ENCODE measurements around the gene SAMD4B.
A peak's percentile ranks its signal among the peaks of the same experiment; 100 is the strongest.
"Not testable (repeated sequence)": the region's sequence is repeated elsewhere in the genome, so short reads cannot be mapped to it uniquely, and the experiment has no call there.

SAMD4B gene

DNA sequence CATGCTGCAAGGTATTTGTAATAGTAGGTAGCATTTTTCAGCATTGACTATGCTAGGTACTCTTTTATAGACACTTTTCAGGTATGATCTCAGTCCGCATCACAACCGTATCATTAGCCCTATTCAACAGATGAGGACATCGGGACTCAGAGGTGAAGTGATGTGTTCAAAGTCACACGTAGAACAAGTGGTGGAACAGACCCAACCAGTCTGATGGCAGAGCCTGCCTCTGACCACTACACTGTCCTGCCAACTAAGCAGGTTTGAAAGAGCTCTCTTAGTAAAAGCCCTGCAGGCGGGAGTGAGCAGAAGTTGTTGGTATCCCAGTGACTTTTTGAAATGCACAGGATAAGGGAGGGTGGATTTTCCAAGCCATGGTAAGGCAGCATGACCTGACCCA is 28.5 kb downstream of the SAMD4B start:
- no peak for DNase-seq

DNA sequence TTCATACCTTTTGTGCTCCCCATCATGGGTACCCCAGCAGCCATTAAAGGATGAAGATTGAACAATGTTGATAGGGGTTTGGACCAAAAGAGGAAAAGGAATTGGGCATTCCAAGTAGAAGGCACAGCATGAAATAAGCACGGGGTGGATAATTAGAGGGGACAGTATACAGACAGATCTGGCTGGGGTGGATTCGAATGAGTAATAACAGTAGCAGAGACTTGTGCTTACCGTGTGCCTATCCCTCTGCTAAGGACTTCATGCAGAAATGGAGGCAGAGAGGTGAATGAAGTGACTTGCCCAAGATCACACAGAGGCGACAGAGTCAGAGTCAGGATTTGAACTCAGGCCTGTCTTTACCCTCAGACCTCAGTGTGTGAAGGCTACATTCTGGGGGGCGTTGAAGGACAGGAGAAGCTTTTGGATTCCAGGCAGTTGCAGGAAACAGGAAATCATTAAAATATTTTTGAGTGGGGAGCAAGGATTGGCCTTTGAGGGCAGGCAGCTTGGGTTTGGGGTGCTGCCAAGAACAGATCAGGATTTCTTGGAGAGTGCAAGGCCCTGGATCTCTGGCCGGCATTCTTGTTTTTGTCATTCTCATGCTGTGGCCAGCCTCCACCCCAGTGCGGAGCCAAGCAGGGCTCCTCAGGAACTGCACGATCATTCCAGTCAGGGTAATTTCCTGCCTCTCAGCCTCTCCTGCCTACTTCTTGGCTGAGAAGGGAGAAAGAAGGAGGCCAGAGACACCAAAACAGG is 30.0 kb downstream of the SAMD4B start:
- no peak for DNase-seq

DNA sequence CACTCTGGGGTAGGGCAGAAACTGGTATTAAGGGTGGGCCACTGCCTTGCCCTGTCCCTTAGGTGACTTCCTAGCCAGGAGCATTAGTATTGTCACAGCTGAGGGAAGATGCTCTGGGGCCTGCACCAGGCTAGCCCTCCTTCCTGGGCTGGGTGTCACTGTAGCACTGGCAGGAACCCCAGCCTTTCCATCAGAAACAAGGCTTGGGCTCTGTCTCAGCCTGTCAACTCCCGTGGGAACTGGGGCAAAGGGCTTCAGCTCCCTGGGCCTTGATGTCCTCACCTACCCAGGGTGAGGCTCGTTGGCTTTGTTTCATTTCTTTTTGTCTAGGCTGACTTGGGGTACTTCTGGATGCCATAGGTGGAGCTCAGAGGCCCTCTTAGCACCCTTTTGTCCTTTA is 30.7 kb downstream of the SAMD4B start:
- no peak for DNase-seq

DNA sequence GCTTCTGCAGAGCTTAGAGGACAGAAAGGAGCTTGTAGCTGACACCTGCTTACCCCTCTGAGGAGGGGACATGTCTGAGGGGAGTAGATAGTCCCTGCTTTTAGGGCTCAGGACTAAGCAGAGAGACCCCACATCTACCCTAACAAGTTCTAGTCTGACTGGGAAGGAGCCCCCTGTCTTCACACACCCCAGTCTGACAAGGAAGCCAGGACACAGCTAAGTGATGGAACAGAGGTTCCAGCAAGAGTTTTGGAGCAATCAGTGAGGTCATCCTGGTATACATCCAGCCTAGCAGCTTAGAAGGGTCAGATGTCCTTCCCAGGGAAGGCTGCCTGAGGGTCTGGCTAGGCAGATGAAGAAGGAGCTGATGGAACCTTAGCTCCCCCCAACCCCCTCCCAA is 33.7 kb downstream of the SAMD4B start:
- DNase-seq = no peak

DNA sequence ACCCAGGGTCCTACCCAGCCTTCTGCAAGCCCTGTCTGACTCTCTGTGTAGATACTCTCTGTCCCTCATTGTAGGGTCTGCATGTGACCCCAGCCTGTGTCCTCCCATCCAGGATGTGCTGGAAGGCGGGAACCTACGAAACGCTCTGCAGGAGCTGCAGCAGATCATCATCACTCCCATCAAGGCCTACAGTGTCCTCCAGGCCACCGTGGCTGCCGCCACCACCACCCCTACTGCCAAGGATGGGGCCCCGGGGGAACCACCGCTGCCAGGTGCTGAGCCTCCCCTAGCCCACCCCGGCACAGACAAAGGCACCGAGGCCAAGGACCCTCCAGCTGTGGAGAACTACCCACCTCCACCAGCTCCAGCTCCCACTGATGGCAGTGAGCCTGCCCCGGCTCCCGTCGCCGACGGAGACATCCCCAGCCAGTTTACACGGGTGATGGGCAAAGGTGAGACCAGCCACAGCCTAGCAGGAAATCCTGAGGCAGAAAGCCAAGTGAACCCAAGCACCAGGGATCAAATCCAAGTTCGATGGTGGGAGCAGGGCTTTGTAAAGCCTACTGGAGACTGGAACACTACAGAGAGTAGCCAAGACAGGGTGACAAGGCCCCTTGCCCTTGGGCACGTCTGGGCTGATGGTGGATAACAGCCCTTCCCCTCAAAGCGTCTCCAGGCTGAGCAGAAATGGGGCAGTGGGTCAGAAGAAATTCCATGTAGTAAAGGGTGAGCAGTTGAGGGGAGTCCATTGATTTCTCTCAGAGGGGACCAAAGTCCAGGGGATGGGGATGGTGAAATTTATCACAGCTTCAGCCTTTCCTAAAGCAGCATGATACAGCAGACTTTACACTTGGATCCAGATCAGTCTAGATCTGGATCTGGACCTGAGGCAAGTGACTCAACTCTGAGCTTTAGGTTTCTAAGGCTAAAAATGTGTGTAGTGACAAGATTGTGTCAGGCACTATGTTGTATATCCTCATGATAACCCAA is 35.4 kb downstream of the SAMD4B start:
- DNase-seq = no peak

DNA sequence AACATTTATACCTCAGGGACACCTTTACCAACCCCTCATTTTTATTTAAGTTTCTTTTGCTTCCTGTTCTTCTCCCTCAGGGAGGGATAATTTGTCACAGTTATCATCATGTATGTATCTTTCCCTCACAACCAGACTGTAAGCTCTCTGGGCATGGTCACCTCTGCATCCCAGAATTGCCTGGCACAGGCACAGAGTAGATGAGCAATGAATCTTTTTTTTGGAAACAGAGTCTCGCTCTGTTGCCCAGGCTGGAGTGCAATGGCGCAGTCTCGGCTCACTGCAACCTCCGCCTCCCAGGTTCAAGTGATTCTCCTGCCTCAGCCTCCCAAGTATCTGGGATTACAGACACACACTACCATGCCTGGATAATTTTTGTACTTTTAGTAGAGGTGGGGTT is 37.1 kb downstream of the SAMD4B start:
- not testable (repeated sequence) for DNase-seq

DNA sequence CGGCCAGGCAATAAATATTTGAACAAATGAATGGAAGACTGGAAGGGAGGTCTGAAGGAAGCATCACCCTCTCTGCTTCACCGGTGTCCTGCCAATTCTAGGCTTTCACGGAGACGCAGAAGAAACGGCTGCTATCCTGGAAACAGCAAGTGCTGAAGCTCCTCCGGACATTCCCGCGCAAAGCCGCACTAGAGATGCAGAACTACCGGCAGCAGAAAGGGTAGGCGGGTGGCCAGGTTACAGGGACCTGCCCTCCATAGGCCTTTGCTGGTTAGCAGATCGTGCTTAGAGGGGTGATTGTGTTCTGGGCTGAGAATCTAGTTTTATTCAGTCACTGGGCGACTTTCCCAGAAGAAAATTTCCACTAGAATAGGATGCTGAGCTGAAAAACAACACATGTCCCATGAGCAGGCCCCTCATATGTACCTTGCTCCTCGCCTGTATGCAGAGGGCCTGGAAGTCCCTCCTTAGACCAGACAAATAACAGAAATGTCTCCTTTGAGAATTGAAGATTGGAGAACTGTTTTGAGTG is 37.7 kb downstream of the SAMD4B start:
- DNase-seq = no peak

DNA sequence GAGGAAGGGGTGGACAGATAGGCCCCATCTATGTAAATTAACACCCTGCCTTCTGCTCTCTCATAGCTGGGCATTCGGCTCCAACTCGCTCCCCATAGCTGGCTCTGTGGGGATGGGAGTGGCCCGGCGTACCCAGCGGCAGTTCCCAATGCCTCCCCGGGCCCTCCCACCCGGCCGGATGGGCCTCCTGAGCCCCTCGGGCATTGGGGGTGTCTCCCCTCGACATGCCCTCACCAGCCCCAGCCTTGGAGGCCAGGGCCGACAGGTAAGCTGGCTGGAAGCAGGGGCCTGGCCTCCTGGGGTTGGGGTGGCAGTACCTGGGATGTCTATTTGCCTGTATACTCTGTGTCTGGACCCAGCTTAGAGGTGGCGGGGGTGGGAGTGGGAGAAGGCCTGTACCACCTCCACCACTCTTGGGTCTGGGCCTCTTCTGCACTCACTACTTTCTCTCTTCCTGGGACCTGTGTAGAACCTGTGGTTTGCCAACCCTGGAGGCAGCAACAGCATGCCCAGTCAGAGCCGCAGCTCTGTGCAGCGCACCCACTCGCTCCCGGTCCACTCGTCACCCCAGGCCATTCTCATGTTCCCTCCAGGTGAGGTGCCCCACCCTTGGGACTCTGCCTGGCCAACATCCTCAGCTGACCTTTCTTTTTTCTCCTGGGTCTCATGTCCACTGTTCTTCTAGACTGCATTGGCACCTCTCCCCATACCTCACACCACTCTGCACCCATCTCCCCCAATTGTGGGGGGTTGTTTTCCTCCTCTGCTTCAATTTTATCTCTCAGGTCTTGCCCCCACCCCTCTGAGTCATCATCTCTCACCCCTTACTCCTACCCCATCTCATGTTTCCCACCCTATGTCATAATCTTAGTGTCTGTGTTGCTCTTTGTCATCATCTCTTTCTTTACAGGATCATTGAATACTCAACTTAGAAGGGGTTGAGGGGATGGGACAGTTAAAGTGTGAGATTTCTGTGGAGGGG is 38.6 kb downstream of the SAMD4B start:
- DNase-seq = no peak

DNA sequence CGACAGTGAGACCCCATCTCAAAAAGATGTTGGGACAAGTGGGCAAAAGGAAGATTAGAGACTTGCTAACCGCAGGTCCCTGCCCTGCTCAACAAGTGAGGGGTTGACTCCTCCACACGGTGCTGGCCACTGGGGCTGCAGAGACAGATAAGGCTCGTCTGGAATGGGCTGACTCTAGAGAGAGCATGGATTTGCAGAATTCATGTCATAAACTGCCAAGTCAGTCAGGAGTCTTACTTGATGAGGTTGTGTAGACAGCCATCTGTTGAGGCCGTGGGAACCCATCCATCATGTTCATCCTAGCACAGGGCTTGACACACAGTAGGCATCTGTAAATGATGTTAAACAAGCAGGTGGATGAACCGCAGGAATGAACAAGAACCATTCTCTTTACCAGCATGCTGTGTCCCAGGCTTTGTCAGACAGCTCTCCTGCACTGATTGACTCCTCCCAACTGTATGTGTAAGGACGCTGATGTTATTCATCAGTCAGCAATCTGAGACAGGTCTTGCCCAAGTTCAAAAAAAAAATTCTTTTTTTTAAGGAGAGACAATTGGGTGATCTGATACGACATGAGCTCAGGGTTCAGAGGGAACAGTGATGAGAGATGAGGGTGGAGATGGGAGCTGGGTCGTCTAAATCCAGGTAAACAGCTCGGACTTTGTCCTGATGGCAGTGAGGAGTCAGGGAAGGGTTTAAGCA is 39.8 kb downstream of the SAMD4B start:
- no peak for DNase-seq

DNA sequence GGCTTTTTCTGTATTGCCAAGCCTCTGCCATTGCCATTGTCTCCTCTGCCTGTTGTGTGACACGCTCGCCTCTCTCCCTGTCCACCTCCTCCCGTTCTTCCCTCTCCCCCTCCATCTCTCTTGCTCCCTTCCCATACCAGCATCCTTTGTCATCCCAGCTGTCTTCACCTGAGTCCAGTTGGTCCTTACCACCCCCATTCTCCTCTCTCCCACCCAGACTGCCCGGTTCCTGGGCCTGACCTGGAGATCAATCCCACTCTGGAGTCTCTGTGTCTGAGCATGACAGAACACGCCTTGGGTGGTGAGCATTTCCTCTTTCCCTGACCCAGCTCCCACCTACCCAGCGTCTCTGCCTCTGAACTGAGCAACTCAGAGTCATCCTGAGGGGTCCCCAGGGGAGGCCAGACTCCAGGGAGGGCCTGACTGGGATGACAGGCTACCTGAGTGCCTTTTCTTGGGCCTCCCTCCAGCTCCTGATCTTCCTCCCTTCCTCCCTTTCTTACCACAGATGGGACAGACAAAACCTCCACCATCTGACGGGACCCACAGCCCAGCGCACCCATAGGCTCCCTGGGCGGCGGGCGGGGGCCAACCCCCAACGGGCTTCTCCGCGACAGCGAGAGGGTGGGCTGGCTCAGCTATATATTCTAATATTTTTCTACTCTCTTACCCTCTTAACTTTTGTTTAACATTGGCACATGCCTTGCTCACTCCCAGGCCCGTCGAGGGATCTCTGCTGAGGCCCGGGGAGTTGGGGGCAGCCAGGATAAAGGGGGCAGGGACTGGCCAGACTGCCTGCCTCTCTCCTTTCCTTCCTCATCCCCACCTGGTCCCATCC is 41.0 kb downstream of the SAMD4B start:
- no peak for DNase-seq

DNA sequence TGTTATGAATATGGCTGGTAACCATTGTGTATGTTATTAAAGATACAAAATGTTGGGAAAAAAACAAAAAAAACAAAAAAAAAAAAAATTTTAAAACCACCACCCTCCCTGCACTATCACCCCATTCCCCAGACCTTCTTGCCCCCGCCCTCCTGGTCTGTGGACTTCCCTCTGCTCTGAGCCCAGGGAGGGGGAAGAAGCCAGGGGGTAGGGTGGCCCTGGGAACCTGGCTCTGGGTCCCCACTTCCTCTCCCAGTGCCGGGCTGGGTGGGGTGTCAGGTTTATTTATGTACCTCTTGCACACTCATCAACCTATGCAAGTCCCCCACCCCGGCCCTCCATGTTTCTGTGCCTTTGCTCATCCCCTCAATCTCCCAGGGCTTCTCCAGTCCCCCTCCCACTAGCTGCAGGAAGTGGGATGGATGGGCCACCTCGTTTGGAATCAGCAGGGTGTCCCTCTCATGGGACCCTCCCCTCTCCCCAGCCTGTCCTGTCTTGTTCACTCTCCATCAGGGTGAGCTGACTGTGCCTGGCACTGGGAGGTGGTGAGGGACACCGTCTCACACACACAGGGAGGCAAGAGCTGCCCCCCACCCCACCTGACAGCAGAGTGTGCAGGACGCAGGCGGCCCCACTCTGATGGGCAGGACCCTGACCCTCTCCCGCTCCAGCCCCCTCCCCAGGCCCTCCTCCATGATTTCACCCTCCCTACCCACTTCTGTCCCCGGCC is 42.8 kb downstream of the SAMD4B start:
- DNase-seq = no peak

DNA sequence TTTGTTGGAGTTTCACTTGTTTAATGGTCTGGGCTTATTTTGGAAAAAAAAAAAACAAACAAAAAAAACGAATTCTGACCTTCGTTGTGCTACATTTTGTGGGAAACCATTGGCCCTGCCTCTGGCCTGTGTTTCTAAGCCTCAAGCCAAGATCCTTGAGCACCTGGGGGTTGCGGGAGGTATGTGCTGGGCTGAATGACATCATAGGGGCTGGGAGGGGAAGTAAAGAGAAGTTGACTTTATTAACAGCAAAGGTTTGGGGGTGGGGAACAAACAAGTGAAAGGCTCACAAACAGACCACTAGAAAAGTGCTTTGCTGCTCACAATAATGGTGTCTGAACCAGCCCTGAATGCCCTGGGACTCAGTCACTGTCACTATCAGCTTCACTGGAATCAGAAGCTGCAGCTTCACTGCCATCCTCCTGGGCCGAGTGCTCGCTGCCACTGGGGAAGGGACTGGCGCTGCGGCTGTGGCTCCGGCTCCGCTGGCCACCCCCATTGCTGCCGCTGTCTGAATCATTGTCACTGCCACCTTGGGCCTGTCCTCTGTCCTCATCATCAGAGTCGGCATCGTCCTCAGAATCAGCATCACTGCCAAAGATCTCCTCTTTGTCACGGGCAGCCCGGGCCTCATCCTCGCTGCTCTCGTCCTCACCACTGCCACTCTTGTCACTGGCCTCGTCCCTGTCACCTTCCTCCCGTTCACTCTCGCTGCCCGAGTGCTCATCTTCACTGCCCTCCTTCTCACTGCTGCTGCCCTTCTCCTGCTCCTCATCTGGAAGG is 43.6 kb downstream of the SAMD4B start:
- no peak for DNase-seq

DNA sequence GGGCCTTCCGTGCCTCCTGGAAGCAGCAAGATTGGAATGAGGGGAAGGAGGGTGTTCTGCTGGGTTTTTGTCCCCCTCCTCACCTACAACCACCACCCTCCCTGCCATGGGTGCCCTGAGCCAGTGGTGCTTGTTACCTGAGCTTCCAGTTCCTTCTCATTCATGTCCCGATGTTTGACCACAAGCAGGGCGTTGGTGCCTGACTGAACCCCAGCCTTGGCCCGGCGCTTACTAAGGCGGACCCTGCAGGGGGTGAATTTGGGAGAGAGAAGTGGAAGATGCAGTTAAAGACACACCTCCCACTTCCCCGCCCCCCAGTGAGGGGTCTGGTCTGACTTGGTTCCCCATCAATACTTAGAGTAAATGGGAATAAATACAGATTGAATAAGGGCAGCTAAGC is 44.3 kb downstream of the SAMD4B start:
- no peak for DNase-seq

DNA sequence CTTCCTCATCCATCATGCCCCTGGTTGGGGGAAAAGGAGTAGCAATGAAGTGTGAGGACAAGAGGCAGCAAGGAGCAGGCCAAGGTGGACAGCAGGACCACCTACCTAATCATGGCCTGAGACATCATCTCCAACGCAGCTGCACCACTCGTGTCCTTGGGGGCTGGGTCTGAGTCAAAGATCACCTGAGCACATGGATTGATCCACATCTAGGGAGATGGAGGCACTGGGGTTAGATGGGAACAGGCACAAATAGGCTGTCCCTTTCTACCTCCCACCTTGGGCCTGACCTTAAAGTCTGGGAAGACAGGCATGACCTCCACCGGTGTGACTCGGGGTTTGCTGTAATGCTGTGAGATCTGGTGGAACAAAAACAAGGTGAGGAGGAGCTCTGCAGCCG is 46.4 kb downstream of the SAMD4B start:
- no peak for DNase-seq

DNA sequence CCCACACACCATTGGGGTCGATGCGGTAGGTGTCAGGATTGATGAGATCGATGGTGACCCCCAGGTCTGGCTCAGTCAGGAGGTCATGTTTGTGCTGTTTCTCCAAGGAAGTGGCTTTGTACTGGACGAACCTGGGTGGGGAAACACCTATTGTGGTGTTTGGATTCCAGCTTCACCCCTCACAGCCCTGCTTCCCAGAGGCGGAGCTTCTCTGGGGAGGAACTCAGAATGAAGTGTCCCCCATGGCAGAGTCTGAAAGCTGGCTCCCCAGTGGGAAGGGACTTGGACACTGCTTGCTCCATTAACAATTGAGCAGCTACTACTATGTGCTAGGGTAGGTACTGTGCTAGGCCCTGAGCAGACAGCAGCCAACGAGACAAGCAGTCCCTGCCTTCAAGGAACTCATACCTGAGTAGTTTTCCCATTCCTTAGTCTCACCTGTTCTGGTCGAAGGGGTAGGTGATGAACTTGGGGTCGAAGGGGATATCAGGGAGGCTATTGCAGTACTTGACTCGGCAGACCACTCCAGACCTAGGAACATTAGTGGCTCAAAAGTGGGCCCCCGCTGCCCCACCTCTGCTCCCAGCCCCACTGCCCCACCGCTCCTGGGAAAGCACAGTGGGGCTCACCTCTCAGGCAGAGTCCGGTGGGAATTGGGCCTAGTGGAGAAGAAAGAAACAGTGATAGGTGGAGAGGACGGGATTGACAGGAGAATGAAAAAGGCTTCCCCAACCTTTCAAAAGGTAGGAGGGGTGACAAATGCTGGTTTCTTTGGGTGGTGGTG is 47.6 kb downstream of the SAMD4B start:
- no peak for DNase-seq

DNA sequence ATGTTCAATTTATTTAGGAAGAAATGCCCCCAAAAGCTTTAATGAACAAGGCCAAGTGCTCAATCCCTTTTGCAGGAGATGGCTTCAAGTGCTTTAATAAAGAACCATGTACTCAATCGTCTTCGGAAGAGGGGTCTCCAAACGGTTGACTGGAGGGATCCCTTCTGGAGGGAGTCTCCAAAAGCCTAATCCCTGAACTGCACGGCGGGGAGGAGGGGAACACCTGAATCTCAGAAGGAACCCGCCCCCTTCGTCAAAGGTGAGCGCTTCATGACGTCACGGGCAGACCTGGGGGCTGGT is 48.2 kb downstream of the SAMD4B start:
- DNase-seq = no peak

DNA sequence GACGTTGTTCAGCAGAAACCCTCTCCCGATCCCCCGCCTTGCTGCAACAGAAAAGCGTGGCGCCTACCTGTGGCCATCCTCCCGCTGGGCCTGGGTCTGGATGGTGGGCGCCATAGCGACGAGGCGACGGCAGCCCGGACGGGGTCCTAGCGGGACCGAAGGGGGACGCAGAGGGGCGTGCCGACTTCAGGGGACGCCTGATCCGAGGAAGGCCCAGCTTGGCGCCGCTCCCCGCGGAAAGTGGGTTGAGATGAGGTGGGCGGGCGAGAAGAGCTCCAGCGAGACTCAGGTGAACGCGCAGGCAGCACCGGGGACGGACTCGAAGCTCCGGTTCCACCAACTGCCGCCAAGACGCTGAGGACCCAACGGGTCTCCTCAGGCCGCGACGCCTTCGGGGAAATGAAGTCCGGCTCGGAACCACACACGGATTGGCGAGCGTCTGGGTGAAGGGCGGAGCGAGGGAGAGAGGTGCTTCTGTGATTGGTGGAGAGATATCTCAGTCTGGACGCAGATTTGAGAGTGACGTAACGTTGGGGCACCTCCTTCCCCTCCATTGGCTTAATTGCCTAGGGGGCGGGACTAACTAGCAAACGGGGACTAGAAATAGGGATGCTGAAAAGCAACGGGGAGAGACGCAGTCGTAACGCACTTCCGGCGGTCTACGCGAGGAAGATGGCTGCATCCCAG is 48.7 kb downstream of the SAMD4B start, which contains the start of the genes MED29 and PAF1:
MED29 (plus strand) TSS at position 628 of the 687 bp plus-strand sequence; CDS start at position 673, 45 bp downstream.
PAF1 (minus strand) TSS at position 356 of the 687 bp plus-strand sequence; CDS start at position 114, 242 bp downstream.
- DNase-seq = peak; percentile 100
